Heart left ventricle (tissue), 16 donors: ENCODE results near the gene PRR35. TPM values are rescaled to one million over a fixed set of nuclear protein-coding genes. Genes with fewer than 3 reads are reported as not detected.
"Not testable (repeated sequence)": the region's sequence is repeated elsewhere in the genome, so short reads cannot be mapped to it uniquely, and the experiment has no call there.

ENCODE experiments used
- ATAC-seq, 4 donors: fragments of 200-7000 bp; cut with Tn5 transposase; one replicate each; pipeline ENCODE4 v1.9.1; 2020 to 2022; ENCODE audit warnings: moderate library complexity in 4 of 4, mild to moderate bottlenecking in 3 of 4, moderate number of reproducible peaks in 1 of 4
- DNase-seq, 5 donors: peaks; one replicate each; pipeline ENCODE4 v3.0.0-alpha.2; 2020
- H3K27ac ChIP-seq, 12 donors: fragments of 200-600 bp; sonication (generic) in 4 of 12; one replicate each; pipeline versions ENCODE4 v1.5.0 to v1.8.0; 2016 to 2022; ENCODE audit warnings: mild to moderate bottlenecking in 2 of 12
- H3K27me3 ChIP-seq, 9 donors: fragments of 200-600 bp; sonication (generic) in 2 of 9; one replicate each; pipeline versions ENCODE4 v1.5.1 to v1.8.0; 2016 to 2022; ENCODE audit warnings: mild to moderate bottlenecking in 3 of 9
- H3K36me3 ChIP-seq, 9 donors: fragments of 200-600 bp; sonication (generic) in 2 of 9; one replicate each; pipeline versions ENCODE4 v1.5.0 to v1.8.0; 2018 to 2022; ENCODE audit warnings: mild to moderate bottlenecking in 2 of 9
- H3K4me1 ChIP-seq, 12 donors: fragments of 200-600 bp; sonication (generic) in 4 of 12; one replicate each; pipeline versions ENCODE4 v1.5.0 to v1.8.0; 2016 to 2022; ENCODE audit warnings: mild to moderate bottlenecking in 3 of 12
- H3K4me3 ChIP-seq, 12 donors: fragments of 200-600 bp; sonication (generic) in 4 of 12; one replicate each; pipeline versions ENCODE4 v1.5.0 to v1.8.0; 2017 to 2022; ENCODE audit warnings: mild to moderate bottlenecking in 9 of 12, moderate library complexity in 4 of 12
- H3K9me3 ChIP-seq, 12 donors: fragments of 200-600 bp; sonication (generic) in 4 of 12; one replicate each; pipeline versions ENCODE4 v1.5.0 to v1.8.0; 2016 to 2022; ENCODE audit warnings: mild to moderate bottlenecking in 1 of 12
- CTCF ChIP-seq, 12 donors: fragments of 200-600 bp; sonication (generic) in 4 of 12; IDR thresholded peaks; one replicate each; pipeline versions ENCODE4 v1.5.0 to v1.8.0; 2018 to 2022; ENCODE audit warnings: antibody characterized with exemption in 12 of 12, mild to moderate bottlenecking in 5 of 12
- POLR2A ChIP-seq, 2 donors: fragments of 450-650 bp; IDR thresholded peaks; one replicate each; pipeline ENCODE4 v1.6.1; 2017; ENCODE audit warnings: antibody characterized with exemption in 2 of 2, mild to moderate bottlenecking in 2 of 2, moderate library complexity in 2 of 2
- WGBS, 4 donors: extraction: QIAGEN DNeasy Blood & Tissue Kit in 2 of 4; methylation state at CpG; one replicate each; pipeline versions ENCODE4 v1.1.5 to v1.1.7; 2013 to 2018; 5-methylcytosine and 5-hydroxymethylcytosine counted together
- intact Hi-C, 10 donors: fragments of 100-400 bp; cut with DNase I; formaldehyde crosslinking; loops; one replicate each; pipeline versions ENCODE4 v1.11.1 to v1.14.2; 2022
- polyA plus RNA-seq, 2 donors: library from polyadenylated mRNA; stranded (reverse); fragments of 200-250 nt; gene quantifications; one replicate each; pipeline ENCODE4 v1.2.3, GENCODE V29; 2013
- total RNA-seq, 9 donors: library from RNA; depleted of rRNA in 2 of 9; stranded (reverse); fragments of >200 nt in 2 of 9; fragmentation: NEBNext Ultra II Directional in 3 of 9; extraction: Animal tissue kit (Norgen Biotek cat#: 25700) in 3 of 9; gene quantifications; one replicate each; pipeline versions ENCODE4 v1.1.0 to v1.2.4, GENCODE V29; 2016 to 2023
- donor health status: ischemic (EF 13 %, LVEDD 7.1; RV severe dilation, severe dysfunction).
- donor health status: healthy with polysubstance abuse.
- donor health status: DM: no; HTN: yes; CAD: no.
- donor health status: DM: no; HTN: no; CAD: no.
- donor health status: ischemic (EF 25% LVEDD 6.9; RV normal size, moderate dysfunction).
- donor health status: ischemic (EF 25% LVEDD 5.7; RV mildly dilated, moderate dysfunction).
- donor health status: healthy.
- donor health status: DM: yes; HTN: yes; CAD: no.
- donor health status: ischemic (EF 35%, LVEDD 5.7; RV mildly dilated, moderate dysfunction).
- donor health status: nonischemic (EF 11% LVEDD 7.7; RV severe dilation, severe dysfunction).
- donor health status: DM: yes; HTN: yes; CAD: no.
- donor health status: PGD.
- donor health status: ischemic (EF 29% LVEDD 5.4; RV normal size, mild dysfunction).
- donor health status: nonischemic (EF 23%, LVEDD 6.1; RV moderate dilation, normal function).

The PRR35 gene
- total and polyA plus RNA-seq, 11 donors = not detected

- H3K36me3 ChIP-seq = peaks cover 0 to 24% (median 6%) of the 10 kb centered on the region in 9 donors
- 87 to 91% (median 90%) methylated on average over 34 of the region's 34 CpGs for WGBS, 4 donors
Observed at GRCh38 chr16:595942-596735, 35.9 kb downstream of the PRR35 start.

GRCh38 chr16:596736-597060, 36.5 kb downstream of the PRR35 start:
- peaks cover 0 to 22% (median 5%) of the 10 kb centered on the region in 12 donors for H3K4me1 ChIP-seq
- H3K27ac ChIP-seq = no peak overlapping the region
- no peak overlapping the region for H3K4me3 ChIP-seq
- ATAC-seq (no peak), DNase-seq (no peak)
- intact Hi-C loops = loop anchor here in 1 of 10 donors (5.0 kb wide), 1 partner anchor 36 kb away; the partner anchor contains the start of gene WFIKKN1
- H3K36me3 ChIP-seq = peaks cover 0 to 24% (median 6%) of the 10 kb centered on the region in 9 donors
- no peaks in the 10 kb centered on the region for H3K27me3 ChIP-seq
- H3K9me3 ChIP-seq = no peaks in the 10 kb centered on the region
- TF ChIP-seq POLR2A (IDR thresholded peaks at IDR 0.05) = no peak
- TF ChIP-seq CTCF (IDR thresholded peaks at IDR 0.05) = no peak
- WGBS, 4 donors = 94 to 96% (median 96%) methylated on average over 12 of the region's 12 CpGs

More at GRCh38 chr16:595942-596735, 35.9 kb downstream of the PRR35 start:
- DNase-seq (peak in 1 of 5 donors; percentile 19), ATAC-seq (no peak)
- TF ChIP-seq CTCF (IDR thresholded peaks at IDR 0.05) (no peak), POLR2A (IDR thresholded peaks at IDR 0.05) (no peak)
- Histone ChIP-seq H3K27me3 (no peaks in the 10 kb centered on the region), H3K4me1 (peaks cover 0 to 28% (median 8%) of the 10 kb centered on the region in 12 donors), H3K4me3 (no peak overlapping the region), H3K9me3 (no peaks in the 10 kb centered on the region), H3K27ac (no peak overlapping the region)
- intact Hi-C loops = loop anchor here in 1 of 10 donors (5.0 kb wide), 1 partner anchor 36 kb away; the partner anchor contains the start of gene WFIKKN1

GRCh38 chr16:597655-598054, 37.5 kb downstream of the PRR35 start:
- Histone ChIP-seq H3K4me1 (peaks cover 0 to 13% (median 0%) of the 10 kb centered on the region in 12 donors), H3K36me3 (peaks cover 0 to 22% (median 6%) of the 10 kb centered on the region in 9 donors)
- not testable (repeated sequence) for H3K4me3 ChIP-seq, H3K9me3 ChIP-seq, DNase-seq, H3K27me3 ChIP-seq, H3K27ac ChIP-seq, ATAC-seq
- 96 to 98% (median 97%) methylated on average over 6 to 7 of the region's 7 CpGs for WGBS, 4 donors
- intact Hi-C loops = loop anchor here in 1 of 10 donors (5.0 kb wide), 1 partner anchor 35 kb away; the partner anchor contains the start of gene WFIKKN1

- intact Hi-C loops = loop anchor here in 1 of 10 donors (5.0 kb wide), 1 partner anchor 33 kb away; the partner anchor contains the start of gene WFIKKN1
- WGBS, 4 donors = 96 to 97% (median 97%) methylated on average over 36 to 43 of the region's 43 CpGs
- H3K4me1 ChIP-seq = no peaks in the 10 kb centered on the region
- no peak for TF ChIP-seq POLR2A (IDR thresholded peaks at IDR 0.05)
- TF ChIP-seq CTCF (IDR thresholded peaks at IDR 0.05) = no peak
- H3K27me3 ChIP-seq = no peaks in the 10 kb centered on the region
- no peak for ATAC-seq
- no peak overlapping the region for H3K4me3 ChIP-seq
- peaks cover 0 to 16% (median 4%) of the 10 kb centered on the region in 9 donors for H3K36me3 ChIP-seq
- no peaks in the 10 kb centered on the region for H3K9me3 ChIP-seq
- no peak overlapping the region for H3K27ac ChIP-seq
- peak in 1 of 5 donors; percentile 18 for DNase-seq
Observed at GRCh38 chr16:598823-599739, 38.9 kb downstream of the PRR35 start.
